GM19397 (cell line): ENCODE measurements around the gene PEX5L.
"Not testable (repeated sequence)": the region's sequence is repeated elsewhere in the genome, so short reads cannot be mapped to it uniquely, and the experiment has no call there.

Experiments used
- ATAC-seq: cut with Tn5 transposase; IDR thresholded peaks from one replicate; pipeline ENCODE4 v1.9.1; 2021; ENCODE audit warnings: mild to moderate bottlenecking, moderate library complexity; ENCODE audit not compliant: unreplicated experiment

Gene PEX5L

DNA sequence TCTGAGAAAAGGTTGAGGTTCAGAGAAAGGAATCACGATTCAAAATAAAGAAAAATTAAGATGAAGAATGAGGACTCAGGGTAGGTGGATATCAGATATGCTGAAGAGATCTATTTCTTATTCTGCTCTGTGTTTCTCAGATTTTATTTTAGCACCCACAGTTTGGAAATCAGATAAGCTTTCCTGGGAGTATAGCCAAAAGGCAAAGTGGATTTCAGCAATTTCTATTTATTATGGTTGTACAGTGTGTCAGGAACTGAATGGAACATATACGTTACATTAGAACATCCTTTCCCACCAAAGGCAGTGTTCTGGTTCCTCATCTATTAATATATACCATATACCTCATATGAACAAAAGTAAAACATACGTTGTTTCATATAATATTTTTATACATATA lies 18.9 kb downstream of the PEX5L start:
- ATAC-seq = no peak

DNA sequence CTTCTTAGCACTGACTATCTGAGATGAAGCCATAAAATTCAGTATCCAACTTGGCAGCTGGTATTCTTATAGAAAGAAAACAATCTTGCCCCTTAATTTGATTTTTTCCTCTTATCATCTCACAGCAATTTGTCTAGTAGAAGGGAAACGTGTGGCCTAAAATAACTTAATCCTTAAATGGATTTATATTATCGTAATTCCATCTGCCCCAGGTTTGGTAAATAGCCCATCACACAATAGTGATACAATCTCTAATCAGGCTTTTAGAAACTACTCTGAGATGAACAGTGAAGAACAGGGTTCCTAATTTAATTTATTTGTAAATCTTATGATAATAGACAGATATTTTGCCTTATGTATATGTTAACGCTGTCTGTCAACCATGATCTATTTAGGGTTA lies 24.8 kb downstream of the PEX5L start:
- no peak for ATAC-seq

DNA sequence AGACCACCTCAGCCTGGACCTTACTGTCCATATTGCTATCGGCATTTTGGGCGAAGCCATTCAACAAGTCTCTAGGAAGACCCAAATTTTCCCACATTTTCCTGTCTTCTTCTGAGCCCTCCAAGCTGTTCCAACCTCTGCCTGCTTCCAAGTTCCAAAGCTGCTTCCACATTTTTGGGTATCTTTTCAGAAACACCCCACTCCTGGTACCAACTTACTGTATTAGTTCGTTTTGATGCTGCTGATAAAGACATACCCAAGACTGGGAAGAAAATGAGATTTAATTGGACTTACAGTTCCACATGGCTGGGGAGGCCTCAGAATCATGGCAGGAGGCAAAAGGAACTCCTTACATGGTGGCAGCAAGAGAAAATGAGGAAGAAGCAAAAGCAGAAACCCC lies 28.4 kb downstream of the PEX5L start:
- ATAC-seq = not testable (repeated sequence)

DNA sequence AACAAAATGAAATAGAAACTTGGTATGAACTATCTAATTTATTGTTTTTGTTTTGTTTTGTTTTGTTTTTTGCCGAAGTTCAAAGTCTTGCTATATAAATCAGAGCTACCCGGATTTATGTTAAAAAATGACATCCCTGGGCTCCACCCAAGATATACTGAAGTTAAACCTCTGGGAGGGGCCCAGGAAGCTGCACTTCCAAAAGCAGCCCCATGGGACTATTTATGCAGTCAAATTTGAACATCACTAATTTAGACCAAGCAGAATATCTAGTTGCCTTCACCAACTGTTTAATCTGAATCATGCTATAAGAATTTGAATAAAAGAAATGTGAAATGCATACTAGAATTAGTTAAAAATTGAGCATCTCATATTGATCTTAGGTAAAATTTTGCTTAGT lies 32.2 kb downstream of the PEX5L start:
- ATAC-seq = no peak

DNA sequence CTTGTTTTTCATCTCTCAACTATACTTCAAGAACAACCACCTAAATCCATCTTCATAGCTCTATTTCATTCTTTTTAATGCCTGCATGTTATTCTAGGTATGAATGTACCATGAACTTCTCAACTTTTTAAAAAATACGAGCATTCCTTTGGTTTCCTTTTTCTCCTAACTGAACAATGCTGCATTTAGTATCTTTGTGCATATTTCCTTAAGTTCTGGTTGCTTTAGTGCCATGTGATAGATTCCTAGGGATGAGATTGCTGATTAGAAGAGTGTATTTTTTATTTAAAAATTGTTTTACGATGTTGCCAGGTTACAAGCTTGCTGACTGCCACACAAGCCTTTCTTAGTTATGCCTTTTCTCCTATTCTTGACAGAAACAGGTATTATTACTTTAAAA lies 34.7 kb downstream of the PEX5L start:
- no peak for ATAC-seq

DNA sequence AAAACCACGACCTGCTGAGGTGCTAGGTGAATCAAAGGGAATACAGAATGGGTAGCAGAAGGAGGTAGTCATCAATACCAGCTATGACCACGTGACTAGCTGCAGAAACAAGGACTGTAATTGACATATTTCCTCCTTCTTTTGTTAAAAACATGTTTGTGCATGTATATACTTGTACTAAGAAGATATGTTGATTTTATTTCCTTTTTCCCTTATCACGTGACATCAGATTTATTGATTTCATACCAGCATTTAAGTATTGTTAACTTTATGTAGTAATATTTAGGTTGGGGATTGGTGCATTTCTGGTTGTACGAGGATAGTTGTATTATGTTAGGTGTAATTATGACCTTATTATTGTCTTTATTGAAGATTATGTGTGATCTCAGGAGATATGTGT lies 36.2 kb downstream of the PEX5L start:
- no peak for ATAC-seq

DNA sequence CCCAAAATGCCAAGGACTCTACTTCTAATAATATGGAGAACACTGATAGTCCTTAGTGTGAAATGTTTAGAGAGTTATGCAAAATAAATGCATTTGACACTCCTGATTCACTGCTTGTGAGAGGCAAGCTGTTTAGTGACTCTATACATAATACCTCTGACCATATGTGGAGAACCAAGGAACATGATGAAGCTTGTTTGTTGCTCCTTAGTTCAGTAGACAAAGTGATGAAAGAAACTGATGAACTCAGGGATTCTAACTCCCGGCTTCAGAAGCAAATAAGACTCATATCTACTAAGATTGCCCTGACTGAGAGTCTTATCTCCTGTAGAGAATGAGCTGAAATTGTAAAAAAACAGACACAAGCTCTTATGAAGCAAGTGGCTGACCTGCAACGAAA lies 41.3 kb downstream of the PEX5L start:
- ATAC-seq = no peak

DNA sequence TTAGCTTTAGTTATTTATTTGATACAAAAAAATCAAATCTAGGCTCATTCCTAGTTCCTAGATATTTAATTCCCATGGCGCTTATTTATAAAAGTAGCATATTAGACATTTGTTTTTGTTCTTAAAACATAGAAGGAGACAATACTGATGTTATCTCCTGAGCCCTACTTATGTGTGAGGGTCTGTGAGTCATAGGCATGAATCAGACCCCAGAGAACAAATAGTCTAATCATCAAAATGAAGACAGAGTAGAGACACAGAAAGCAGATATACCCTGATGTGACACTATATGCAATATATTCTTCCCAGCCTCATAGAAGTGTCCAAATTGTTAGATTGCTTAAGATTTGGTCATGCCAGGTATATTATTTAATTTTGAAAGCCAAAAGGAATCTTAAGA lies 44.9 kb downstream of the PEX5L start:
- no peak for ATAC-seq

DNA sequence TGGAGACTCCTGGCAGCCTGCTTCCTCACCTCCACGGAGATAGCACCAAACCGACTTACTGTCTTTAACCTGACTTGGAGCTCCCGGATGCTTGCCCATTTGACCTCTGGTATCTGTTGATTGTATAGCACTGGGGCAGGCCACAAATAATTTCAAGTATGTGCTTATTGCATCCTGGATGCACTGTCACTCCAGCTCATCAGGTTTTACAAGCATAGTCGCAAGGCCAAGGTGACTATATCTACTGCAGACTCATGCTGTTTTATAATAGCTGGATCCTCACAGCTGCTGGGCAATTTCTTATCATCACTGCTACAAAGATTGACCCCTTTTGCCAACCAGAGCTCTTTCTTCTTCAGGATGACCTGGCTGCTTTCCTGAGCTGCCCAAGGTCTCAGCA lies 45.6 kb downstream of the PEX5L start:
- ATAC-seq = no peak

DNA sequence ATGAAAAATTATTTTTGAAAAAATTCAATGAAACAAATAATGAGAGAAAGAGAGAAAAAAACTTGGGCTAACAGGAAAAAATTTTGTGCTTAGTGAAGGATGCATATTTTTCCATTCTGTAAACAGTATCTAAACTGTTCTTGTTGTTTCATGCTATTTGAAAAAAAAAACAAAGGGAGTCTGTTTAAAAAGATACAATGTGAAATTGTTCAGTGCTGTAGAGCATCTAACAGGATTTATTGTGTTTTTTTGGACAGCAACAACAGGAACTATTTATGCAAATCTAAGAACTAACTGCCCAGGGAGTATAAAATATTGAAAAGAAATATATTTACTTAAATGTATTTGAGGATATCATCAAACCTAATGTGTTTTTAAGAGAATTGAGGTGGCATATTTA lies 55.1 kb downstream of the PEX5L start:
- ATAC-seq = no peak

DNA sequence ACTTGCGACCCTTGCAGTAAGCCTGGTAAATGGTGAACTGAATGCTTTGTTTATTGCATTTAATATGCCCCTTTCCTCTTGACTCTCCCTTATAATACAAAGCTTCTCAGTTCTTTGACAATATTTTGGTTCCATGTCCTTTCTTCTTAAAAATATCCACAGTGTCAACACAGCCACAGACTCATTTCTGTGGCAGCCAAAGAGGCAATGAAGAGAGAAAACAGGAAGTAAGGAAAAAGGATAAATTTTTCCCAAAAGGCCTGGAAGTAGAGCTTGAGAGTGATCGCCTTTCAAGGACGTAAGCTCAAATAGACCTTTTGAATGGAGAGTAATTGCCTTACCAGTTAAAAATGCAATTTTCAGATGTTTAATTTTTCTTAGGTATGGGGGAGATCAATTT lies 59.4 kb downstream of the PEX5L start:
- no peak for ATAC-seq

DNA sequence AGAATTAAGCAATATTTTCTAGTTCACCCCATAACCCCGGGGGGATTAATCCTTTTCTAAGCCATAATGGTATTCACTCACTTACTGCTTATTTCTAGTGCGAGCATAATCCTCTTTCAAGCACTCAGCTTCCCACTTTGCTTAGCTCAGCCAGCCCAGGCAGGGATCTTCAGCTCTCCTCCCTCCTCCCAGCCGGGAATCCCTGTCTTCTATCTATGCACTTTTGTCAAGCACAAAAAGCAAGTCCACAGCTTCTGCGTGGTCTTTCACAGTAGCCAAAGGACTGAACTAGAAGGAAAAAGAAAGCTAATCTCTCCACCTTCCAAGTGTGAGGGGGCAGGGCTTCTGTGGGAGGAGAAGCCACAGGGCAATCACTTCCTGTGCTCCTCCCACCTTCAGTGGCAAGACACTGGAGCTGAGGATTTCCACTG lies 62.8 kb downstream of the PEX5L start:
- no peak for ATAC-seq

DNA sequence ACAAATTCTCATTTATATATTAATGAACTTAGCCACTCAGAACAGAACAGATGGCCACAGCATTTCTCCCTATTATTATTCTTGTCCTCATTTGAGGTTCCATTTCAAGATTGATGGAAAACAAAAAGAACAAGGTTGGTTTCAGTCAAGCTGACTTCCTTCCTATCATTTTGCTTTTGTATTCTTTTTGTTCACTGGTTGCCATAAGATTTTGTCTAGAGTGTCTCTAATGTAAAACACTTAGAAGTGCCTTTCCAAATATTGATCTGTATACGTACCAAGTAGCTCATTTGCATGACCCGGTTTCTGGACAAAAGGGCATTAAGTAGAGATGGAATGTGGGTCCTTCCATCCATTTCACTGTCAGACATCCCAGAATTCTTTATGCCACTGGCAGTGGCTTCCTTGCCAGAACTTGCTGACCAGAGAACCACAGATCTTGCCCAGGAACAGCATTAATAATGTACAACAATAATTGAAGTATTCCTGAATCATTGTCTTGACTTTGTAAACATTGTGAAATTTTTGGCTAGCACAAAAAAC lies 63.8 kb downstream of the PEX5L start:
- no peak for ATAC-seq

DNA sequence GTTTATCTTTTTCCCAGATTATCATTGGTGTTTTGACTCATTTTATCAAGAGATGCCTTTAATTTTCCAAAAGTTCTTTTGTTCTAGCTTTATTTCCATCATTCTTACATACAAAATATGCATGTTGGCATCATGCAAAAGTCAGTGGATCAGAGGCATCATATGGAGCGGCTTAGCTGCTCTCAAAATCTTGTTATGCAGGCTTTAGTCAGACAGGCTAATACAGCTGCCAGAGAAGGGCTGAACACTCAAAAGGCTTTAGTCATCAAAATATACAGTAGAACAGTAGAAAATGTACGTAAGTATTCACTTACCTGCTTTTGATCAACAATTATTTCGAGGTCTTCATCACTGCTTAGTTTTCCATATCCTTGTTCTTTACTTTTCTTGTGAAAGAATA lies 65.5 kb downstream of the PEX5L start:
- no peak for ATAC-seq

DNA sequence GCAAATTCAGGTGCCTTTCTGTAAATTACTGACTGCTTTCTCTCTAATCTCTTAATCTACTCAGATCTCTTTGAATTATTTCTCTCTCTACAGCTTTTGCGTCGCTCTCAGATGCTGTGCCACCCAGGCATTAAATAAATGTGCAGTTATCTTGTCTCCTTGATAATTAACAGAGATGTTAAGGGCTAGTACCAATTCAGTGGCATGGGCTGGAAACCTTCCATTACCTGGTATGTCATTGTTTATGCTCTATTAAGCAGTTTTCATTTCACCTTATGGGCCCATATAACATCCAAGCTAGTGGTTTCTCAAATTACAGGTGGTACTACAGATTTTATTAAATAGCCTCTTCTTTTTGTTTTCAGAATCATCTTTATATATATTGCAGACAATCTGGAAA lies 66.0 kb downstream of the PEX5L start:
- no peak for ATAC-seq

DNA sequence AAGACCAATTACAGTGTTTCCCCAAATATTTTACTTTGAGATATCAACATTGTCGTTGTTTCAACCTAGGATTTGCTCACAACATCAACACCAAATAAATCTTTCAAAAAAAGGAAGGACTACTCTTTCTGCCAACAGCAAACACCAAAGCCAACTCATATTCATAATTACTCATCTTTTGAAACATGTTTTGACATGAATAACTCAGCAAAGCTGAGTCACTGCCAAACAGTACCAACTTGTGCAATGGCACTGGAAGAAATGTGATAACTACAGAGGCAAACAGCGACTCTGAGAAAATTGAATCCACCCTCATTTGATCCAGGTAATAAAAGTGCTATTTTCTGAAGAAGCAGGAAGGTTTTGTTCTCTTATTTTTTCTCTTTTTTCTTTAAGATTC lies 67.2 kb downstream of the PEX5L start:
- no peak for ATAC-seq

DNA sequence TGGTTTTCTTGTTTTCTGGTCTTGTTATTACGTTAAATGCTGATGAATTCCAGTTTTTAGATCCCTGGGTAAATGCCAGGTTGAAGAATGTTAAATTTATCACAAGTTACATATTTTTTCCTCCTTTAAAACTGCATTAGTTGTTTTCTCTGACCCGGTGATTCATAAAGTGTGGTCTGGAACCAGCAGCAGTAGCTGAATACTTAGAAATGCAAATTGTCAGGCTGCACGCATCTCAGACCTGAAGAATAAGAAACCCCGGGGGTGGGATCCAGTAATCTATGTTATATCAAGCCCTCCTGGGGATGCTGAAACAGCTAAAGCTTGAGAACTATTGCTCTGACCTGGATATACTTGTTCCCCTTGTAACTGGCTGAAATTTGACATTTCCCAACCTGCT lies 69.1 kb downstream of the PEX5L start:
- peak; percentile 87 for ATAC-seq

DNA sequence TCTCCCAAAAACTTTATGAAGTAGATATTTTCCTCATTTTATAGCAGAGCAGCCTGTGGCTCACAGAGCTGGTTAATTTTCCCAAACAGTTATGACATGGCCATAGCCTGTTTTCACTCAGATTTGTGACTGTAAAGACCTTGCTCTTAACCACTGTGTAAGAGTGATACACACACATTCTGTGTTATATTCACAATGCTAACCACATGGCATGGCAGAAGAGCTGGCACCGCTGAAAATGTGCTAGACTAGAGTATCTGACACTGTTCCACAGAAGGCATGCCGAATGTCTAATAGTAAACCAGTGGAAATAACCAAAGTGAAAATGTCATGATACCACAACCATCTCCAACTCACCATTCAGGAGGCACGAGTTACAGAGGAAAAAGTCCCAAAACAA lies 71.8 kb downstream of the PEX5L start:
- no peak for ATAC-seq

DNA sequence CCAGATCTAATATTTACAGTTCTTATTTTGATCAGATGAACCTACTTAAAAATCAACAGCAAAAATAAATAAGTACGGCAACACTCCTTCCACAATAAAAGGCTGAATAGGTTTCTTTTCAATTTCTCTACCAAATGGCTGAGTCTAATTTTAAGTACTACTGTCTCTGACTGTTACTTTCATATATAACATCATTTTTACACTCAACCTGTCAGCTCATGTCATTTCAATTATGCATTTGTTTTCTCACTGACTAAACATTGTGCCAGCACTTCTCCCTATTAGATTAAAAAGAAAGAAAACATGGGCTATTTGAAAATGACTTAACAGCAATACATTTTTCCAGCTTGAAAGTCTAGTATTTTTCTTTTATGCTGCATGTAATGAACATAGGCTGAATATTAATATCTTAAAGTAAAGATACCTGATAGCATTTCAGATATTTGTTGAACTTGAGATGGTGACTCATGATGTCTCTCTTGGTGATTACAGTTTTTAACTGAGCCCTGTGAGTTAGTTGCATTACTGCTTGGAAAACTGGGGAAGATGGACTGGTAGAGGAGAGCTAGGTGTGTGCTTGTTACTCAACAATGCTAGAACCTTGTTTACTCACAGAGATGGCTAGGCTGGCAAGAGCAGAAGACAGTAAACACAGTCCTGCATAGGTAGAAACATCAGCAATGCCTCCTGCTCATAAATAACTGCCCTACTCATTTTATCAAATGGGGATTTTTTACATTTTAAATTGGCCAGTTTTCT lies 73.9 kb downstream of the PEX5L start:
- ATAC-seq = no peak

DNA sequence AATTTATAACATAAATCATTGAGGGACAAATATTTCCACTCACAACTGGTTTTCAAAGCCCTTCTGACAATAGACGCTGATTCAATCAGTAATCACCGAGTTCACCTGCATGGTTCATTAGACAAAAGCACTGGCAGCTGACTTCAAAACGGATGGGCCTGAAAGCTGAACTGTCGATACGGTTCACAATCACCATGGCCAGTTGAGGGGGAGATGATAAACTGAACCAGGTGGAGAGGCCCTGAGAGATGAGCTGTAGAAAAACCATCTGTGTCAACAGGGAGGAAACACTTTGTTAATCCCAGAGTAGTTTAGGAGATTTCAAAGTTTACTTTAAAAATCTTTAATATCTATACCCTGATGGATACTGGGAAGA lies 75.0 kb downstream of the PEX5L start:
- ATAC-seq = peak; percentile 75

DNA sequence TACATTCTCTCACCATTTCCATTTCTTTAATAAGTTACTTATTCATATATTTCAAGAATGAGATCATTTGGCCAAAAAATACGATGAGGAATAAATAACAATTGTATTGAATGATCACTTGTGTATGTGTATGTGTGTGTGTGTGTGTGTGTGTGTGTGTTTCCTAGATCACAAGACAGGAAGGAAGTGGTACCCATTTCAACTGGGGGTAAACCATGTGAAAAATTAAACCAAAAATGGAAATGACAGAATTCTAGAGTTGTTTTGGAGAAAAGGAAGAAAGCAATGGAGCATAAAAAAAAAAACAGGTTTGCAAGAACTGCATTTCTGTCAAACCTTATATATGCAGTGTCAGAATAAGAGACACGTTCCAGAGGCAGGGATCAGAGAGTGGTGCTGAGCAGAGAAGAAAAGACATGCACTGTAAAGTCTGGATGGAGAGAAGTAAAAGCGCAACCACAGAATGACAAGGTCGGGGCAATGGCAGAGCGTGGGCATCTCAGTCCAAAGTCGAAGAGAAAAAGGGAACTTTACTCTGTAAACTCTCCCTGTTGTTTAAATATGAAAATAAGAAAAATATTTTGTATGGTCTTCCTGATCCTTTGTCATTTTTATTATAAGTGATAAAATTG lies 75.5 kb downstream of the PEX5L start:
- peak; percentile 24 for ATAC-seq

DNA sequence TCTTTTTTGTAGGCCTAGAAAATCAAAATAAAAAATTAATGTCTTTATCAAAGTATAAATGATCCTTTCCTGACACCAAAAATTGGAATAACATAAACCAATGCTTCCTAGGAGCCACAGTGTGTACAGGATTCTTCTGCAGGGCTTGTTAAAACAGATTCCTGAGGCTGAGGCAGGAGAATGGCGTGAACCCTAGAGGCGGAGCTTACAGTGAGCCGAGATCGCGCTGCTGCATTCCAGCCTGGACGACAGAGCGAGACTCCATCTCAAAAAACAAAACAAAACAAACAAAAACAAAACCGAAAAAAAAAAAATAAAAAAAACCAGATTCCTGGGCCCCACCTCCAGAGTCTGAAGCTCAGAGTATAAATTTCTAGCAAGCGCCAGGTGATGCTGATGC lies 78.0 kb downstream of the PEX5L start:
- no peak for ATAC-seq

DNA sequence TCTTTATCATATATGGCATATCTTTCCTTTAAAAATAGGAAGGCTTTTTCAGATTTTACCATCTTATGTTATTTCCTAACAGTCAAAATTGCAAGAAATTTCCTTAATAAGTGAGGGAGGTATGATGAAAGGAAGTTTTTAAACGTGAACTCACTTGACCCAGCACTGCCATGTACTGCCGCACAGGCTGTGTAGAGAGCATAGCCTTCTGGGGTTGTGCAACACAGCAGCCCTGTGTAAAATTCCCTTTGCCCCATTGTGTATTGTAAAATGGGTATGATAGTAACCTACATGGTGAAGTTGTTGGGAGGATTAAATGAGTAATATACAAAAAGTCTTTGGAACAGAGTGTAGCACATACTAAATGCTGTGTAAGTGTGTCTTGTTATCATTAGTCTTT lies 78.6 kb downstream of the PEX5L start:
- ATAC-seq = no peak
